Brain microvascular endothelial cell (primary cell): ENCODE measurements around the gene FAAP20.

Experiments
- DNase-seq: peaks from one replicate; pipeline ENCODE4 v3.0.0-alpha.2; 2020
- H3K27ac ChIP-seq: fragments of 250-450 bp; sonication (Bioruptor Pico); 2 replicates; pipeline ENCODE4 v1.5.1; 2020; ENCODE audit warnings: mild to moderate bottlenecking, moderate library complexity
- H3K27me3 ChIP-seq: fragments of 250-450 bp; sonication (Bioruptor Pico); replicated peaks from 2 replicates; pipeline ENCODE4 v1.5.1; 2020; ENCODE audit warnings: mild to moderate bottlenecking
- H3K36me3 ChIP-seq: fragments of 250-450 bp; sonication (Bioruptor Pico); replicated peaks from 2 replicates; pipeline ENCODE4 v1.5.1; 2020; ENCODE audit warnings: mild to moderate bottlenecking
- H3K4me3 ChIP-seq: 2 replicates; pipeline ENCODE4 v1.5.1; 2011; ENCODE audit warnings: low read depth, mild to moderate bottlenecking, control low read depth, low read length, moderate library complexity
- CTCF ChIP-seq: IDR thresholded peaks from 2 replicates; pipeline ENCODE4 v1.5.1; 2011; ENCODE audit warnings: low read depth, mild to moderate bottlenecking, moderate library complexity, low read length, control low read depth, inconsistent platforms; ENCODE audit errors: missing control alignments
- in situ Hi-C: cut with HindIII; loops from 2 replicates; pipeline ENCODE4 v1.10.0; 2017; ENCODE audit warnings: low sequenced_read_pairs, low pct_ligation_motif_present

FAAP20 gene

GRCh38 chr1:2194319-2194897 lies at the start of gene FAAP20:
Gene FAAP20 (minus strand): TSS chr1:2194772. CDS start chr1:2194749, 23 bp downstream.
- Histone ChIP-seq H3K4me3 (peak within 1 kb of the TSS; percentile 62), H3K36me3 (no peaks in the 10 kb centered on the region), H3K27ac (peak within 1 kb of the TSS; percentile 79), H3K27me3 (no peaks in the 10 kb centered on the region)
- DNase-seq = peak; percentile 46
- in situ Hi-C loops = loop anchor here (10.0 kb wide), 1 partner anchor 160 kb away; no protein-coding TSS in a partner anchor
- no peak for TF ChIP-seq CTCF

- Histone ChIP-seq H3K36me3 (peaks cover 7% of the 10 kb centered on the region), H3K27ac (no peak overlapping the region), H3K27me3 (no peaks in the 10 kb centered on the region), H3K4me3 (no peak overlapping the region)
- in situ Hi-C loops = no loop called here
- DNase-seq = no peak
- TF ChIP-seq CTCF = no peak
These were observed 48.5 kb upstream of the FAAP20 start for GRCh38 chr1:2242814-2243725.

GRCh38 chr1:2241820-2242219 lies 47.2 kb upstream of the FAAP20 start:
- in situ Hi-C loops = no loop called here
- Histone ChIP-seq H3K27ac (no peak overlapping the region), H3K4me3 (no peak overlapping the region), H3K36me3 (peaks cover 7% of the 10 kb centered on the region), H3K27me3 (no peaks in the 10 kb centered on the region)
- TF ChIP-seq CTCF = no peak
- no peak for DNase-seq

GRCh38 chr1:2240270-2241156 lies 45.9 kb upstream of the FAAP20 start:
- no peak overlapping the region for H3K27ac ChIP-seq
- H3K27me3 ChIP-seq = no peaks in the 10 kb centered on the region
- no peak overlapping the region for H3K4me3 ChIP-seq
- no peak for TF ChIP-seq CTCF
- no peak for DNase-seq
- peaks cover 7% of the 10 kb centered on the region for H3K36me3 ChIP-seq
- in situ Hi-C loops = no loop called here

GRCh38 chr1:2239384-2239985 lies 44.9 kb upstream of the FAAP20 start:
- in situ Hi-C loops = no loop called here
- TF ChIP-seq CTCF = no peak
- Histone ChIP-seq H3K27ac (no peak overlapping the region), H3K36me3 (peaks cover 7% of the 10 kb centered on the region), H3K4me3 (no peak overlapping the region), H3K27me3 (no peaks in the 10 kb centered on the region)
- no peak for DNase-seq
